ENCODE results near the gene PIGN.

DNA sequence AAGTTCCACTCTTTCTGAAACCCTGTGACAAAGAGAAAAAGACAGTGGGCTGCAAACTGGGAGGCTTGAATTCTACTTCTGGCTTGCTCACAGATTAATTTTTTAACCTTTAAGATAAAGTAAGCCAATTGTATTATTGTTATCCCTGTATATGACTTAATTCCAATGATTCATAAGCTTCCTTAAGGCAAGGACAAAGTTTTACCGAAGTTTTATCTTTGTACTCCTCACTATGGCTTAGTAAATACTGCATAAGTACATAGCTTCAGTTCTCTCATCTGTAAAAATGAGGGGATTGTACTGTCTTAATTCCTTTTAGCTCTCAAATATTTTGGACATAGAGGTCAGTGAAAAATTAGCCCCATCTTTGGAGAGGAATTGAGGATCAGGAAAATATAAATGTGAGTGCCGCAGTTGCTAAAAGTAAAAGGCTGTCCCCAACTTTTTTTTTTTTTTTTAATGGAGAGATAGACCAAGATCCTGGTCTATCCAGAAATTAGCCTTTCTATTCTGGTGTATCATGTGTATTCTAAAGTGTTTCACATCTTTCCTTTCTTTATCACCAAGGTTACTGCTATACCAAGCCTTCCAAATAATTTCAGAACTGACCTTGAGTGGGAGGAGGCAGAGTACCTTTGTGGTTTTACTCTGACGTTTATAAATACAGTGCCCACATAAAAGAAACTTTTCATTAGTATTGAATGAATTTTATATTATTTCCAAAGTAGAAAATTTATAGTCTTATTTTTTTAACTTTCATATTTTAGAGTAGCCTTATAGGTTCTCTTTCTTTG is 13.5 kb upstream of the PIGN start:
- TF ChIP-seq CTCF (IDR thresholded peaks at IDR 0.05) = no peak
- no peak for TF ChIP-seq POLR2A (IDR thresholded peaks at IDR 0.05)
